ENCODE results near the gene URI1.

GRCh38 chr19:30062065-30062906, 120.2 kb downstream of the URI1 start:
- TF ChIP-seq CTCF (IDR thresholded peaks at IDR 0.05) (no peak), EZH2 (IDR thresholded peaks at IDR 0.05; ENCODE audit: borderline replicate concordance, insufficient read depth, low read depth, low read length, poor library complexity, severe bottlenecking) (no peak)
